HepG2 (cell line): ENCODE results near the gene MAN1A2. TPM values are rescaled to one million over a fixed set of nuclear protein-coding genes. Genes with fewer than 3 reads are reported as not detected.

Source experiments
- ATAC-seq: fragments of 200-7000 bp; cut with Tn5 transposase; 3 replicates; pipeline ENCODE4 v1.9.1; 2020; ENCODE audit warnings: mild to moderate bottlenecking, moderate library complexity
- BruUV-seq: library from RNA; stranded (reverse); fragments of 400-500 nt; replicated peaks from 2 replicates; lab custom pipeline; 2021; lab: Mats Ljungman, UMichigan
- CTCF ChIA-PET: fragments of 300-600 bp; formaldehyde crosslinking; extraction: SDS; loops from one replicate; lab custom pipeline; 2021; ENCODE audit warnings: low total read pairs, inconsistent platforms, low intra/inter-chr PET ratio; lab: Yijun Ruan, JAX
- POLR2A ChIA-PET: fragments of 350-600 bp; sonication (Branson Sonifier 250); formaldehyde crosslinking; loops from one replicate; lab custom pipeline; 2020; ENCODE audit warnings: antibody characterized with exemption, inconsistent platforms; lab: Yijun Ruan, JAX
- DNase-seq: peaks from one replicate; pipeline ENCODE4 v3.0.0-alpha.2; 2015; ENCODE audit warnings: low spot score
- FAIRE-seq: peaks from 3 replicates; lab custom pipeline; 2011; peaks lifted over from hg19 to GRCh38; lab: Jason Lieb, UNC
- H2AFZ ChIP-seq: one replicate; pipeline ENCODE4 v1.6.1; 2011; ENCODE audit warnings: low read length, inconsistent platforms
- H3K27ac ChIP-seq: fragments of 300-600 bp; 3 replicates; pipeline ENCODE4 v1.8.0; 2011; ENCODE audit warnings: mixed run types, mild to moderate bottlenecking, mixed read lengths, low read length, inconsistent platforms; ENCODE audit not compliant: insufficient read depth; ENCODE audit errors: extremely low read length
- H3K27me3 ChIP-seq, 2 experiments: fragments of 200-600 bp in 1 of 2; 2 replicates in 1 of 2; 3 replicates in 1 of 2; pipeline versions ENCODE4 v1.6.0 to v1.8.0; 2011; ENCODE audit warnings: low read length in 2 of 2, mild to moderate bottlenecking in 2 of 2, moderate library complexity in 2 of 2, inconsistent platforms in 1 of 2; ENCODE audit not compliant: insufficient read depth in 2 of 2, control insufficient read depth in 1 of 2
- H3K36me3 ChIP-seq, 2 experiments: fragments of 200-600 bp in 1 of 2; replicated peaks in 1 of 2; 2 replicates in 1 of 2; 3 replicates in 1 of 2; pipeline versions ENCODE4 v1.5.1 to v1.8.0; 2011; ENCODE audit warnings: low read length in 2 of 2, inconsistent platforms in 1 of 2; ENCODE audit not compliant: insufficient read depth in 2 of 2, control insufficient read depth in 1 of 2
- H3K4me1 ChIP-seq: 2 replicates; pipeline ENCODE4 v1.5.1; 2012; ENCODE audit warnings: low read length, inconsistent platforms; ENCODE audit not compliant: insufficient read depth
- H3K4me2 ChIP-seq: 2 replicates; pipeline ENCODE4 v1.6.0; 2011; ENCODE audit warnings: low read depth, low read length, inconsistent platforms
- H3K4me3 ChIP-seq, 3 experiments: fragments of 200-600 bp in 1 of 3; sonication (generic), shearing (Covaris generic) in 1 of 3; replicated peaks in 1 of 3; 2 replicates each; pipeline ENCODE4 v1.5.1; 2011 to 2016; ENCODE audit warnings: low read length in 3 of 3, inconsistent platforms in 2 of 3, low read depth in 2 of 3, mild to moderate bottlenecking in 2 of 3, control low read depth in 1 of 3, mixed read lengths in 1 of 3; ENCODE audit not compliant: insufficient read depth in 1 of 3
- H3K79me2 ChIP-seq: one replicate; pipeline ENCODE4 v1.6.1; 2011; ENCODE audit warnings: low read length, inconsistent platforms; ENCODE audit not compliant: insufficient read depth
- H3K9ac ChIP-seq: 2 replicates; pipeline ENCODE4 v1.6.0; 2011; ENCODE audit warnings: mild to moderate bottlenecking, low read depth, low read length, inconsistent platforms; ENCODE audit not compliant: insufficient read depth
- H3K9me3 ChIP-seq: 2 replicates; pipeline ENCODE4 v1.5.1; 2012; ENCODE audit warnings: mild to moderate bottlenecking, low read length
- H4K20me1 ChIP-seq: 2 replicates; pipeline ENCODE4 v1.6.0; 2011; ENCODE audit warnings: inconsistent platforms, mild to moderate bottlenecking, low read length, moderate library complexity; ENCODE audit not compliant: insufficient read depth
- ADNP ChIP-seq: sonication (generic); formaldehyde crosslinking; IDR thresholded peaks from 2 replicates; pipeline ENCODE4 v1.4.0; 2020; ENCODE audit warnings: missing genetic modification reagents
- ATRX ChIP-seq: sonication (generic); formaldehyde crosslinking; IDR thresholded peaks from 2 replicates; pipeline ENCODE4 v1.4.0; 2020; ENCODE audit warnings: missing genetic modification reagents, borderline replicate concordance
- CBX2 ChIP-seq, 2 experiments: fragments of 200-600 bp in 1 of 2; sonication (generic); formaldehyde crosslinking in 1 of 2; IDR thresholded peaks; 2 replicates each; pipeline versions ENCODE4 v1.7.0 to v1.8.1; 2018 to 2022; ENCODE audit warnings: low read depth in 2 of 2, low read length in 1 of 2, mild to moderate bottlenecking in 1 of 2, missing genetic modification reagents in 1 of 2
- HDAC6 ChIP-seq: fragments of 200-600 bp; sonication (generic); IDR thresholded peaks from 2 replicates; pipeline ENCODE4 v1.7.0; 2017; ENCODE audit warnings: mild to moderate bottlenecking, antibody characterized with exemption, low read length, low read depth
- HES4 ChIP-seq: sonication (generic); formaldehyde crosslinking; IDR thresholded peaks from 2 replicates; pipeline ENCODE4 v1.9.0; 2021; ENCODE audit warnings: mild to moderate bottlenecking, missing genetic modification reagents, borderline replicate concordance
- JUNB ChIP-seq: sonication (generic); formaldehyde crosslinking; IDR thresholded peaks from 2 replicates; pipeline ENCODE4 v1.8.0; 2022; ENCODE audit warnings: missing genetic modification reagents, mild to moderate bottlenecking, borderline replicate concordance
- NR1H2 ChIP-seq: sonication (generic); formaldehyde crosslinking; IDR thresholded peaks from 2 replicates; pipeline ENCODE4 v1.8.1; 2022; ENCODE audit warnings: low read depth, missing genetic modification reagents, borderline replicate concordance
- SNRNP70 ChIP-seq: fragments of 200-400 bp; formaldehyde crosslinking; IDR thresholded peaks from 2 replicates; pipeline ENCODE4 v1.6.1; 2017; ENCODE audit warnings: mild to moderate bottlenecking, low read depth, low read length, moderate library complexity
- ZNF230 ChIP-seq: sonication (generic); formaldehyde crosslinking; IDR thresholded peaks from 2 replicates; pipeline ENCODE4 v1.4.0; 2020; ENCODE audit warnings: mild to moderate bottlenecking, missing genetic modification reagents
- ZNF790 ChIP-seq: sonication (generic); formaldehyde crosslinking; IDR thresholded peaks from 2 replicates; pipeline ENCODE4 v1.8.0; 2022; ENCODE audit warnings: missing genetic modification reagents, mild to moderate bottlenecking, borderline replicate concordance
- WGBS: methylation state at CpG from one replicate; pipeline ENCODE4 v1.1.6; 2017; ENCODE audit warnings: low lambda C conversion rate; 5-methylcytosine and 5-hydroxymethylcytosine counted together
- in situ Hi-C: cut with HindIII; loops from 2 replicates; pipeline ENCODE4 v1.10.0; 2017; ENCODE audit warnings: low pct_unique_long_range_greater_than_20kb; ENCODE audit not compliant: extremely low pct_ligation_motif_present
- intact Hi-C: fragments of 100-400 bp; cut with micrococcal nuclease; formaldehyde crosslinking; loops from one replicate; pipeline ENCODE4 v1.10.0; 2022; ENCODE audit not compliant: unreplicated experiment
- polyA plus RNA-seq, 8 experiments: library from polyadenylated mRNA; depleted of rRNA in 3 of 8; stranded (reverse) in 7 of 8; unstranded in 1 of 8; fragments of >200 nt; fragmentation: Illumina TruSeq in 4 of 8; extraction: Trizol in 4 of 8; gene quantifications; 2 replicates each; pipeline versions ENCODE4 v1.2.1 to v1.2.3, GENCODE V29; 2011 to 2016; ENCODE audit warnings: low read depth in 4 of 8, missing spikeins in 1 of 8, mixed read lengths in 1 of 8; ENCODE audit not compliant: insufficient read depth in 1 of 8
- total RNA-seq, 5 experiments: library from RNA; depleted of rRNA; stranded (reverse); fragments of >200 nt; fragmentation: Illumina TruSeq; extraction: Trizol; gene quantifications; 2 replicates each; pipeline ENCODE4 v1.2.3, GENCODE V29; 2016; ENCODE audit warnings: low read depth in 1 of 5
- TF ChIP-seq, protein P1 (sequence below): sonication (generic); formaldehyde crosslinking; IDR thresholded peaks from 2 replicates; pipeline ENCODE4 v1.5.0; 2020; ENCODE audit warnings: mild to moderate bottlenecking, missing genetic modification reagents

The MAN1A2 gene
- total and polyA plus RNA-seq, 2 of the 13 experiments (the other 11 are each of a cell fraction or from before 2014, with no cell fraction given), result 8.0 to 19.9 TPM

DNA sequence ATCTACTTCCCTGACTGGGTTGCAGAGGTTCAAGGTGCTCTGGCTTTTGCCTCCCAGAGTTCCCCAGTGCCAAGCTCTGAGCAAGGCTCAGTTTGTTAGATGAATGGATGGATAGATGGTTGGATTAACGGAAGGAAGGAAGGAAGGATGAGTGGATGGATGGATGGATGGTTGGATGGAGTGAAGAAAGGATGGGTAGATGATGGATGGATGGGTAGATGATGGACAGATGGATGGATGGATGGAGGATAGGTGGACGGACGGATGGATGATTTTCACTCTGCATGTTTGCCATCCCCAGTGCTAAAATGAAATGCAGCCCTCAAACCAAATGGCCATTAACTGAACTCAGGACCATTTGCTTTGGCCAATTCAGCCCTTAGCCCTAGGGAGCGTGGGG, 211.2 kb downstream of the MAN1A2 start:
- FAIRE-seq (no peak), DNase-seq (no peak), ATAC-seq (no peak)
- peaks cover 0 to 1% of the 10 kb centered on the region in 2 experiments; a peak in 3 of 5 replicates for H3K27me3 ChIP-seq
- no peak overlapping the region for H3K4me2 ChIP-seq
- BruUV-seq, result no TSS peak
- 15% methylated on average over 4 of the region's 4 CpGs for WGBS
- no peak overlapping the region for H3K9ac ChIP-seq
- no peak overlapping the region for H2AFZ ChIP-seq
- intact Hi-C loops (no loop called here), in situ Hi-C loops (no loop called here)
- CTCF ChIA-PET, result no interaction called here
- H3K4me3 ChIP-seq, result no peak overlapping the region
- H3K36me3 ChIP-seq, result no peaks in the 10 kb centered on the region
- TF ChIP-seq ADNP (CRISPR knock-in tag) (no peak), HDAC6 (no peak), ZNF790 (CRISPR knock-in tag) (no peak), ZNF230 (CRISPR knock-in tag) (no peak), SNRNP70 (no peak), HES4 (CRISPR knock-in tag) (no peak), ATRX (CRISPR knock-in tag) (no peak), CBX2 (IDR thresholded peaks at IDR 0.05; ENCODE audit: low read depth, low read length) (no peak), CBX2 (CRISPR knock-in tag; IDR thresholded peaks at IDR 0.05; ENCODE audit: low read depth) (no peak), NR1H2 (CRISPR knock-in tag) (no peak), JUNB (no peak)
- TF ChIP-seq, protein P1, sequence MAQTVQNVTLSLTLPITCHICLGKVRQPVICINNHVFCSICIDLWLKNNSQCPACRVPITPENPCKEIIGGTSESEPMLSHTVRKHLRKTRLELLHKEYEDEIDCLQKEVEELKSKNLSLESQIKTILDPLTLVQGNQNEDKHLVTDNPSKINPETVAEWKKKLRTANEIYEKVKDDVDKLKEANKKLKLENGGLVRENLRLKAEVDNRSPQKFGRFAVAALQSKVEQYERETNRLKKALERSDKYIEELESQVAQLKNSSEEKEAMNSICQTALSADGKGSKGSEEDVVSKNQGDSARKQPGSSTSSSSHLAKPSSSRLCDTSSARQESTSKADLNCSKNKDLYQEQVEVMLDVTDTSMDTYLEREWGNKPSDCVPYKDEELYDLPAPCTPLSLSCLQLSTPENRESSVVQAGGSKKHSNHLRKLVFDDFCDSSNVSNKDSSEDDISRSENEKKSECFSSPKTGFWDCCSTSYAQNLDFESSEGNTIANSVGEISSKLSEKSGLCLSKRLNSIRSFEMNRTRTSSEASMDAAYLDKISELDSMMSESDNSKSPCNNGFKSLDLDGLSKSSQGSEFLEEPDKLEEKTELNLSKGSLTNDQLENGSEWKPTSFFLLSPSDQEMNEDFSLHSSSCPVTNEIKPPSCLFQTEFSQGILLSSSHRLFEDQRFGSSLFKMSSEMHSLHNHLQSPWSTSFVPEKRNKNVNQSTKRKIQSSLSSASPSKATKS (CRISPR knock-in tag), result no peak
- H3K9me3 ChIP-seq, result no peaks in the 10 kb centered on the region
- no peaks in the 10 kb centered on the region for H3K79me2 ChIP-seq
- H3K27ac ChIP-seq, result no peak overlapping the region
- H3K4me1 ChIP-seq, result peaks cover 20% of the 10 kb centered on the region
- POLR2A ChIA-PET, result no interaction called here
- no peaks in the 10 kb centered on the region for H4K20me1 ChIP-seq

Other genes with a start within 250 kb of the MAN1A2 start
- 1.5 and 1.9 TPM in 2 replicates for gene TRIM45, start 245.7 kb upstream of the MAN1A2 start, total RNA-seq (2016; rRNA removed; fragmentation: Illumina TruSeq; extraction: Trizol)
- 2.3 and 2.8 TPM in 2 replicates for gene TRIM45, start 245.7 kb upstream of the MAN1A2 start, polyA plus RNA-seq (2011; rRNA removed)
- gene VTCN1, start 156.5 kb upstream of the MAN1A2 start, total RNA-seq (2016; rRNA removed; fragmentation: Illumina TruSeq; extraction: Trizol), result not detected in 2 replicates
- not detected in 2 replicates for gene VTCN1, start 156.5 kb upstream of the MAN1A2 start, polyA plus RNA-seq (2011; rRNA removed)
- 0.02 and 0.04 TPM in 2 replicates for gene TENT5C, start 238.6 kb downstream of the MAN1A2 start, total RNA-seq (2016; rRNA removed; fragmentation: Illumina TruSeq; extraction: Trizol)
- 0.30 and 0.38 TPM in 2 replicates for gene TENT5C, start 238.6 kb downstream of the MAN1A2 start, polyA plus RNA-seq (2011; rRNA removed)